Stimulated activated CD8-positive, alpha-beta memory T cell treated with anti-CD3 and anti-CD28 coated beads, Interleukin-7, amount 100 ng/mL, for 24 hours (primary cell): ENCODE data around the gene PLD4.

Source experiments
- DNase-seq: peaks from one replicate; pipeline ENCODE4 v3.0.0-alpha.2; 2020; ENCODE audit warnings: low read depth

Gene PLD4

DNA sequence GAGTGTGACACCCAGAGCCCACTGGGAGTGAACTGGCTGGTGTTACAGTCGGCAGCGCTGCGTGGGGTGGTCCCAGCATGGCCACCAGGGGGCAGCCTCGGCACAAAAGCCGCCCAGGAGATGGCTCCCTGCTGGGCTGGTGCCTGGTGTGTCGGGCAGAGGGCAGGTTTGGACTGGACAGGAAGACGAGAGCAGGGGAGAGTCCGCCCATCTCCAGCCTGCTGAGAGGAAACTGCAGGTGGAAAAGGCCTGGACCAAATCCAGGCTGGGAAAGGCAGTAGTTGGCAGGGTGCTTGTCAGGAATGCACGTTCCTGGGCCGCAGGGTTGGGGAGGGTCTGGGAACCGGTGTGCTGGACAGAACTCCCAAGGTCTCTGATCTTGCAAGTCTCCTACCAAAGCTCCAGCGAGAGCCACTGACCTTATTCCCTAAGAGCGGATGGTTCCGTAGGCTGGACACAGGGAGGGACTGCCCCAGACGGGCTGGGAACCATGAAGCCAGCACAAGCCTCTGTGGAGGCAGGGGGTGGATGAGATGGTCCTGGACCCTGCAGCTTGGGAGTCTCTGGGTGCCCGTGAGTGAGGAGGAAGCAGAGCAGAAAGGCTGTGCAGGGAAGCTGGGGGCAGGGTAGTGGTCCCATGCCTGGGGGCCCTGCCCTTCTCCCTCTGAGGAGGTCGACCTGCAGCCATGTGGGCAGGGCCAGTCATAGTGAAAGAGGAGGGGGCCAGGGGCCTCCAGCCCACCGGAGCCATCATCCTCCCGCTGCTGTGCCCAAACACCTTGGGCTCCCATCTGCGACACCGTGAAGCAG is 51.7 kb downstream of the PLD4 start:
- DNase-seq, result peak; percentile 75

DNA sequence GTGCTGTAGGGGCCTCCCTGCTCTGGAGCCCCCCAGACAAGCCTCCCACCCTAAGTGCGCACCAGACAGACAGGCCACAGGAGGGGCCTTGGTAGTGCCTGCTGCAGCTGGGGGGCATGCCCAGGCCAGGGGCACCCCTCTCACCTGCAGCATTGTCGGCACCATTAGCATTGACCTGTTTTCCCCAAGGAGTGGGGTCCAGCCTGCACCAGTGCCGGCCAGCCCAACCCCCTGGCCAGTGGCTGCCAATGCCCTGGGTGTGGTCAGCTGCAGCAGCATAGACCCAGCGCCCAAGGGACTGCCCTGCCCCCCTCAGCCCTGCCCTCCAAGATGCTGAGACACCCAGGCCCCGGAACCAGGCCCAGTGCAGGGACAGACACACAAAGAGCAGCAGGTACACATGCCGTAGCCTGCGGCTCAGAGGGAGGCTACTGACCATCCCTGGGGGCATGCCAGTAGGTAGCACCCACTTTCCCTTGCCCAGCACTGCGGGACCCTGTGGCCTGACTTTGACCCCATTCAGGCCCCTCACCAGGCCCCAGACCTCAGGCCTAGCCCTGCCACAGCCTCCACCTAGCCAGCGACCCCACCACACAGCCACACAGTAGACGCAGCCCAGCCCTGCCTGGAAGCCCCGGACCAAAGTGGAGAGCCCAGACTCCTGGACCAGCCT is 52.5 kb downstream of the PLD4 start:
- DNase-seq, result no peak

DNA sequence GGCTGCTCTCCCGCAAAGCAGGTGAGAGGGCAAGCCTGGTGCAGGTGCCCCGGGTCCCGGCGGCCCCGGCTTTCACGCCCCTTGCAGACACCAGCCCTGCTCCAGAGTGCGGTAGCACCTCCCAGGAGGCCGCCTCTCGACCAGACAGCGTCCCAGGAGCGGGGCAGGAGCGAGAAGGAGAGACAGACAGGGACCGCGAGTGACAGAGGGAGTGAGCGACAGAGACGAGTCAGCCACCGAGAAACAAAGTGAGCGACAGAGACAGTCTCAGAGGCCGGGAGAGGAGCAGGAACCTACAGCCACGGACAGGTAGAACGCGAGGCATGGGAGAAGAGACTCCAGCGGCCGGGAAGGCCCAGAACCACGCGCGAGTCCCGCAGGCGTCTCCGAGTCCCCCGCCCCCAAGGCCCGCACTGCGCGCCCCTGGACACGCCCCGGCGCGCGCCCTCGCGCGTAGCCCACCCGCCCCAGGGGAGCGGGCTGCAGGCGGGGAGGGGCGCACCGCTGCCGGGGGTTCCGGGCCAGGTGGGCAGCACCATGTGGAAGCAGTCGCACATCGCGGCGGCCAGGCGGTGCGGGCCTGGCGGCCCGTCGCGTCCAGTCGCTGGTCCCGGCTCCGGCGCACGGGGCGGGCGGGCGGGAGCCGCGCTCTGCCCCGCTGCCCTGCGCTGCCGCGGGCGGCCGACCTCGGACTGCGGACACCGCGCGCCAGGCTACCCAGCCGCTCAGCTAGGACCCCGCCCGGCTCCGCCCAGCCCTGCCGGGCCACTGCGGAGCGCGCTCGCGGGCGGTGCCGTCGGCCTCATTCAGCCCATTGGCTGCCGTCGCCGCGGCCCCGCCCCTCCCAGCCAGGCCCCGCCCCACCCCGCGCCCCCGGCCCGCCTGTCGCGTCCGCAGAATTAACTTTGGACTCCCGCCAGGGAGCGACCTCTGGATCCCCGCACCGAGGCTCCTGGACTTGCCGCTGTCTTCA is 53.3 kb downstream of the PLD4 start, which contains the start of gene AHNAK2:
AHNAK2 (minus strand) TSS at position 694 of the 973 bp plus-strand sequence; CDS start at position 557, 137 bp downstream.
- no peak for DNase-seq

DNA sequence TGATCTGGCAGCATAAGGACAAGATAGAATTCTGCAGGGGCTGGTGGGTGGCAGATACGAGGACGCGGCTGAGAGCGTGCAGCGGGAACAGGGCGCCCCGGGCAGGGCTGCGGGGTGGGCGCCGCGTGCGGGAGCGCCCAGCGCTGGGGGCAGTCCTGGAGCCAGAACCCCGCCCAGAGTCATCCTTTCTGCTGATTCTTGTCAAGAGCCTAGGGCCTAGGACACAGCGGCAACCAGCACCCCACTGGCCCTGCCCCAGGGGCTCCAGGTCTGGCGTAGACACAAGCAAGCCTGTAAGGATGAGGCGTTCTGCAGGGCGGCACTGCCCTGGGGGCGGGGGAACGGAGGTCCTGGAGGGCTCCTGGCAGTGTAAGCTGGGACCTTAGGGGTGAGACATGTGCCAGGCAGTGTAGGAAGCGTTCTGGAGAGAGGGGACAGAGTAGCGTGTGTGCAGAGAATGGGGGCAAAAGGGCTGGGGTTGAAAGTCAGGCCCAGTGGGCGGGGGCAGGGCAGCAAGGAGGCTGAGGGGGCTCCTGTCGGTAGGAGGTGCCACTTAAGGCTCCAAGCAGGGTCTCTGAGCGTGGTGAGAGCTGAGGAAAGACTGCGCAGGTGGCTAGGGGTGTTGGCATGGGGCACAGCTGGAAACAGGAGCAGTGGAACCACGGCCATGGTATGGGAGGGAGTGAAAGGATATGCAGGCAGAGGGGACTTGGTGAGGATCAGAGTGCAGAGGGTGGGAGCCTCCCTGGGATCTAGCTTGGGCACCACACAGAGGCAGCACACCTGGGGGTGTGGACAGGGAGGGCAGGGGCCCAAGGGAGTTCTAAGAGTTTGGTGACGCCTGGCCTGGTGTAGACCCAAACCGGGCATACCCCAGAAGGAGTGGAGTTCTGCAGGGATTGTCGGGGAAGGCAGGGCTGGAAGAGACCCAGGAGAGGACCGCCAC is 54.3 kb downstream of the PLD4 start:
- no peak for DNase-seq

DNA sequence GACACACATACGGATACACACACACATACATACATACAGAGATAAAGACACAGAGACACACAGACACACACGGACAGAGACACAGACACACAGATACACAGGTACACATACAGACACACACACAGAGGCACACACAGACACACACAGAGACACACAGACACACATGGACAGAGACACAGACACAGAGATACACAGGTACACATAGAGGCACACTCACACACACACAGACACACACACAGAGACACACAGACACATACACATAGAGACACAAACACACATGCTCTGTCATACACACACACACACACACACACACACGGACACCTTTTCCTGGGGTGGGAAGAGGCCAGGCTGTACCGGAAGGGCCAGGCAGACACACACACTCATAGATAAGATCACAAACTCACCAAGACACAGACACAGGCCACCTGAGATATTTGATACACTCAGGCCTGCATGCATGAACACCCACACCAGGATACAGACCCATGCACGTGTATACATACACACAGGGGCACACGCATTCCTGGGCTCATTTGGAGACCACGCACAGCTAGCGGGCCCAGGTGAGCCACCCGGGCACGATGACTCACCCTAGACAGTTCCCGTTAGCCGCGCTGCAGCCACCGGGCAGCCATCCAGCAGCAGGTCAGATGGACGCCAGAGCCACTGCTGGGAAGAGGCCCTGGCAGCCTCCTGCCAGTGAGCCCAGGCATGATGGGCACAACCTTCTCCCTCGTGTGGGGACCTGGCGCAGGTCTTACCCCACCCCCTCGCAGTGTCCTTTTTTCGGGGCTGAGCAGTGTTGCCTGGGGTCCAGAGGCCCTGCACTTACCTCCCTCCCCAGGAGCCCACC is 55.3 kb downstream of the PLD4 start:
- DNase-seq, result no peak

DNA sequence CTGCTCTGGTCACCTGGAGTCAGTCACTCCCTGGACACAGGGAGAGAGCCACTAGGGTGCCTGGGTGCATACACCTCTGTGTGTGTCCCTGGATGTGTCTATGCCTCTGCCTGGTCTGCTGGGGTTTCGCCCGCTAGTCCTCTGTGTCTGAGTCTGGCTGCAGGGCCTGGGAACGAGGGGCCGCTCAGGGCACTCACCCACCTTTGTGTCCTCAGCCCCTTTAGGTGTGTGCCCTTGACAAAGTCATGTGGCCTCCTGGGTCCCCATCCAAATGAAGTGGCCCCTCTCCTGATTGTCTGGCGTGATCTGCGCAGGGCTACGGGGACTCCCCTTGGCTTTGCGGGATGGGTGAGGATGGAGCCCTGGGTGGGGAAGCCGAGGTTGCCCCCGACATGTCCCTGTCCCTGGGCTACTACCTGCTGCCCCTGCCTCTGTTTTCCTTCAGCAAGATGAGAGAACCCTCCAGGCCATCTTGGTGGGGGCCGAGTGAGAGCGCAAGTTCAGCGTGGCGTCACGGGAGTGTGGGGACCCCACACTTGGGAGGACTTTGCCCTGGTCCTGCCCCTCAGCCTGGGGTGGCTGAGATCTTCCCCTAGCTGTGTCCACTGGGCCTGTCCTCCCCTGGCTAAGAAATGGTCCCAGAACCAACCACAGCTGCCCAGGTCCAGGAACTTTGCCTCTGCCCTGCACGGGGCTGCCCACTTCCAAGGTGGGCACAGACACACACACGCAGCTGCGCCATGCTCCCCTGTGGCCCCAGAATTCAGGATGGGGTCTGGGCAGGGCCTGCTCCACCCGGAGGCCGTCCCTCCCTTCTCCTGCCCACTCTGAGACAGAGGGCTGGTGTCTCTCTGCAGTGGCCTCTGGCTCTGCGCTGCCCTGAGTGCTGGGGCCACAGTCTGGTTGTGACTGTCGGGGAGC is 56.2 kb downstream of the PLD4 start:
- DNase-seq, result no peak

DNA sequence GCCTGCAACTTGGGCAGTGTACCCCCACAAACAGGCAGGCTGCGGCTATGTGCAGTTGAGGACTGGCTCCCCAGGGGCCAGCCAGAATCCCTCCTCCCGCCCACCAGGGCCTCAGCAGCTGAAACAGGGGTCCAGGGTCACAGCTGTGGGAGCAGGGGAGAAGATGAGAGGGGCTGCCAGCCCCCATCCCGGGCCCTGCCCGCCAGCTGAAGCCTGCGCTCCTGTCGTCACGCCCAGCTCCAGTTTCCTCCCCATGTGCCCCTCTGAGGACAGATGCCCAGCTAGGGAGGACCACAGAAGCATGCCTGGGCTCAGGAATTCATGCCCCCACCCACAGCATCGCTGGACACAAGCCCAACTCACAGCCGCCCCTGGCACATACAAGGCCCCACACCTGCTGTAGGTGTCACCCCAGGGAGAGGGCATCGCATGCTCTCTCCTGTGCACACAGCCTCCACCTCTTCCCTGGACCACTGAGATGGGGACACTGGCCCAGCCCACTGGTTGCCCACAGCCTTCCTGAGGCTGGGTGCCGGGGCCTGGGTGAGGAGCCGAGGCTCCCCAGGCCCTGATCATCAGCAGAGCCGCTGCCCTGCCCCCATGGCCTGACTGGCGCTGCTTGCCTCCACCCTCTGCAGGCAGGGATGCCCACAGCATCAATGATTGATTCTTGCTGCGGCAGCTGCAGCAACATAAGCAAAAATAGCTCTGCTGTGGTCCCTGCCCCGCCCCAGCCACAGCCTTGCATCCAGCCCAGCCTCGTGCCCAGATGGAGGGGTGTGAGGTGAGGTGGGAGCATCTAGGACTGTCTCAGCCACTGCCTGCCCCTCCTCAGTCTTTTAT is 57.2 kb downstream of the PLD4 start:
- DNase-seq, result no peak

DNA sequence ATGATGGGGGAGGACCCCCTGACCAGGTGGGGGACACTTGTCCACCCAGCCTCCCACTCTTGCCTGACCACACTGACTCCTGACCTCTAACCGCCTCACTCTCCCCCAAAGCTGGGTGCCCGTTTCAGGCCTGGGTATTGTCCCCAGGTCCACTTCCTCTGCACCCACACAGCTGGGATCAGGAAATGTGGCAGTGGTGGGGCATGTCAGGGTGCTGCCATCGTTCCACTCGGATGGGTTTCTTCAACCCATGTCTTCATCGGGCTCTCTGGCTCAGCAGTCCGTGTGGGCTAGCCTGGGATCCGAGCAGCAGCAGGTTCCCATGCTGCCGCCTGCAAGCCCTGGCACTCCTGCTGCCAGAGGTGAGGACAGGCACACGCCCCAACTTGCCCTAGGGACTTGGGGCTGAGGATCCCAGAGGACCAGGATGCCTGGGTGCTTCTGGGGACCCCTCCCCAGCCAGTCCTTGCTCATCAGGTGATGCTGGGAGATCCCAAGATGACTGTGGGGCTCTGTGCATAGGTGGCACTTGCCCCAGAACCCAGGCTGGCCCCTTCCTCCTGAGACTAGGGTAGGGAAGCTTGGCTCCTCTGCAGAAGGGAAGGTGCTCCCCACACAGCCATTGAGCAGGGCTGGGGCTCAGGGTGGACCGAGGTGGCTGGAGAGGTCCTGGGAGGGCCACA is 58.0 kb downstream of the PLD4 start:
- DNase-seq, result no peak
